Measurements from ENCODE around the gene FCGR3A. TPM values are rescaled to one million over a fixed set of nuclear protein-coding genes. Genes with fewer than 3 reads are reported as not detected.
"Not testable (repeated sequence)": the region's sequence is repeated elsewhere in the genome, so short reads cannot be mapped to it uniquely, and the experiment has no call there.

FCGR3A gene
- total RNA-seq, 1 donor from 2014 or later = not detected

DNA sequence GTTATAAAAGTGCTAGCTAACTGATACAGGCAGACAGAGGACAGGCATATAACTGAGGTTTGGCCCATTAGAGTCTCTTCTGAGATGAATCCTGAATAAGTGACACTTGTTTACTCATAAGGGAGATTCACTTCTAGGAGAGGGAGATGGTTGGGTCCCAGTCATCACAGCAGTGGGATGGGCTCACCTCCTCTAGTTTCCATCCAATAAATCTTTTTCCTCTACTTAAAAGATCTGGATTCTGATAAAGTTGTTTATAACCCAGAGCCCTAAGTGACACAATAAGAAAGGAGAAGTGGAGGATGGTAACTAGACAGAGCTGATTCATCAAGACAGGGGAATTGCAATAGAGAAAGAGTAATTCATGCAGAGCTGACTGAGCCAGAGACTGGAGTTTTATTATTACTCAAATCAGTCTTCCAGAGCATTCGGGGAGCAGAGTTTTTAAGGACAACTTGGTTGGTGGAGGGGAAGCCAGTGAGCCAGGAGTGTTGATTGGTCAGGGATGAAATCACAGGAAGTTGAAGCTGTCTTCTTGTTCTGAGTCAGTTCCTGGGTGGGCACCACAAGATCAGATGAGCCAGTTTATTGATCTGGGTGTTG, 5.3 kb upstream of the FCGR3A start:
- H3K27me3 Mint-ChIP-seq (ENCODE audit: unreplicated experiment); H3K36me3 Mint-ChIP-seq (ENCODE audit: unreplicated experiment); H3K4me1 Mint-ChIP-seq (ENCODE audit: unreplicated experiment); H3K9me3 Mint-ChIP-seq (ENCODE audit: unreplicated experiment); H3K27ac Mint-ChIP-seq (ENCODE audit: unreplicated experiment); DNase-seq (ENCODE audit: extremely low spot score, unreplicated experiment); H3K4me3 Mint-ChIP-seq (ENCODE audit: unreplicated experiment): not testable (repeated sequence)

DNA sequence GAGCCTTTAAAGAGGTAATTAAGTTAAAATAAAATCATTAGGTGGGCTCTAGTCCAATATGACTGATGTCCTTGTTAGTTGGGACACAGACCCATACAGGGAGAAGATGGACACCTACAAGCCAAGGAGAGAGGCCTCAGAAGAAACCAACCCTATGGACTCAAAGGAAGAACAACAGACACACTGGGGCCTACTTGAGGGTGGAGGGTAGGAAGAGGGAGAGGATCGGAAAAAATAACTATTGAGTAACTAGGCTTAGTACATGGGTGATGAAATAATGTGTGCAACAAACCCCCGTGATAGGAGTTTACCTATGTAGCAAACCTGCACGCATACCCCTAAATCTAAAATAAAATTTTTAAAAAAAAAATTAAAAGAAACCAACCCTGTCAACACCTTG, 4.7 kb upstream of the FCGR3A start:
- not testable (repeated sequence) for H3K4me3 Mint-ChIP-seq (ENCODE audit: unreplicated experiment); H3K36me3 Mint-ChIP-seq (ENCODE audit: unreplicated experiment); DNase-seq (ENCODE audit: extremely low spot score, unreplicated experiment); H3K27me3 Mint-ChIP-seq (ENCODE audit: unreplicated experiment); H3K4me1 Mint-ChIP-seq (ENCODE audit: unreplicated experiment); H3K27ac Mint-ChIP-seq (ENCODE audit: unreplicated experiment); H3K9me3 Mint-ChIP-seq (ENCODE audit: unreplicated experiment)

DNA sequence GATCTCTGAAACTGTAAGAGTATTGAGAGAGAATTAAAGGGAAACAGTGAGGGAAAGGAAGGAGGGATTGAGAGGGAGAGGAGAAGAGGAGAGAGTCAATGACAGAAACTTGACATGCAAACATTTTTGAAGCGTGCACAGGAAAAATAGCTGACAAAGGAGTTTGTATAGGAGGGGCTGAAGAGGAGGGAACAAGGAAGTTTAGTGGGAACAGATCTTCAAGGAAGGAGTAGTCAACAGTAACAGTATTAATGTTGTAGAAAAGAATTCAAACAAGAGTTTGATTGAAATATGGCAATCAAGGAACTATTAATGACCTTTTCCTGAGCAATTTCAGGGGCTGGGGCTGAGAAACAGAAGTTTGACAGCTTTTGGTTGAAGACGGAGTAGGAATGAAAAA, 4.0 kb upstream of the FCGR3A start:
- not testable (repeated sequence) for H3K27me3 Mint-ChIP-seq (ENCODE audit: unreplicated experiment); H3K4me3 Mint-ChIP-seq (ENCODE audit: unreplicated experiment); H3K36me3 Mint-ChIP-seq (ENCODE audit: unreplicated experiment); H3K9me3 Mint-ChIP-seq (ENCODE audit: unreplicated experiment); H3K4me1 Mint-ChIP-seq (ENCODE audit: unreplicated experiment); DNase-seq (ENCODE audit: extremely low spot score, unreplicated experiment); H3K27ac Mint-ChIP-seq (ENCODE audit: unreplicated experiment)

- H3K4me1 Mint-ChIP-seq (ENCODE audit: unreplicated experiment); H3K36me3 Mint-ChIP-seq (ENCODE audit: unreplicated experiment); H3K27me3 Mint-ChIP-seq (ENCODE audit: unreplicated experiment); H3K27ac Mint-ChIP-seq (ENCODE audit: unreplicated experiment); H3K9me3 Mint-ChIP-seq (ENCODE audit: unreplicated experiment); H3K4me3 Mint-ChIP-seq (ENCODE audit: unreplicated experiment); DNase-seq (ENCODE audit: extremely low spot score, unreplicated experiment): not testable (repeated sequence)
Observed at GRCh38 chr1:161550942-161551341, 1.3 kb upstream of the FCGR3A start.

GRCh38 chr1:161548749-161549406, 740 bp downstream of the FCGR3A start:
- H3K9me3 Mint-ChIP-seq (ENCODE audit: unreplicated experiment); H3K27ac Mint-ChIP-seq (ENCODE audit: unreplicated experiment); H3K4me1 Mint-ChIP-seq (ENCODE audit: unreplicated experiment); H3K4me3 Mint-ChIP-seq (ENCODE audit: unreplicated experiment); H3K36me3 Mint-ChIP-seq (ENCODE audit: unreplicated experiment); DNase-seq (ENCODE audit: extremely low spot score, unreplicated experiment); H3K27me3 Mint-ChIP-seq (ENCODE audit: unreplicated experiment): not testable (repeated sequence)

- not testable (repeated sequence) for H3K9me3 Mint-ChIP-seq (ENCODE audit: unreplicated experiment); H3K27me3 Mint-ChIP-seq (ENCODE audit: unreplicated experiment); H3K4me3 Mint-ChIP-seq (ENCODE audit: unreplicated experiment); H3K4me1 Mint-ChIP-seq (ENCODE audit: unreplicated experiment); H3K27ac Mint-ChIP-seq (ENCODE audit: unreplicated experiment); H3K36me3 Mint-ChIP-seq (ENCODE audit: unreplicated experiment); DNase-seq (ENCODE audit: extremely low spot score, unreplicated experiment)
Observed at GRCh38 chr1:161547995-161548741, 1.4 kb downstream of the FCGR3A start.

DNA sequence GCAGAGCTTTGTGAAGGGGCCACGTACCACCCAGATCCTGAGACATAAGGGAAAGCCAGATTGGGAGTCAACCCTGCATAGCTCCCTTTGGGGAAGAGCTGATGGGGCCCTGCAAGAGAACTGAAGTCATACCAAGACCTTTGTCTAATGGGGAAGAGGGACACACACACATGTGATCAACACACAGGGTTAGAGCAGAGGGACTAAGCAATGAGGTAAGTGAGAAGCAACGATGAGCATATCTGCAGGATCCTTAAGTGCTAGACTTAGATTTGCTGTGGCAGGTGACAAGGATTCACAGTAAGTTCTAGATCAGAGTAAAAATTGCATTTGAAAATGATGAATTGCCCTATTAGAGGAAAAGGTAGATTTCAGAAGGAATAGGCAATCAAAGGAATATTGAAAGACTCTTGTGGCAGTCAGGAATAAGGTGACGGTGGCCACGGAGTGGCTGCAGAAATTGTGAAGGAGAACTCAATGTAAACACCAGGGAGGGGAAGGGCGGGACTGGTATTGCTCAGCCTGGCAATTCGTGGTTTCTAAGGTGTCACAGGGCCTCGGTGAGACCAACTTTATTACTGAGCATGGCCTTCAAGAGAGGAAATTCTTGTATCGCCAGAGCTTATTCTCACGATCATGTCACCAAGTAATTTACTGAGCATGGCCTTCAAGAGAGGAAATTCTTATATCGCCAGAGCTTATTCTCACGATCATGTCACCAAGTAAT, 4.5 kb downstream of the FCGR3A start:
- not testable (repeated sequence) for H3K27ac Mint-ChIP-seq (ENCODE audit: unreplicated experiment); H3K9me3 Mint-ChIP-seq (ENCODE audit: unreplicated experiment); H3K4me1 Mint-ChIP-seq (ENCODE audit: unreplicated experiment); H3K4me3 Mint-ChIP-seq (ENCODE audit: unreplicated experiment); DNase-seq (ENCODE audit: extremely low spot score, unreplicated experiment); H3K36me3 Mint-ChIP-seq (ENCODE audit: unreplicated experiment)
- peaks cover 10% of the 10 kb centered on the region for H3K27me3 Mint-ChIP-seq (ENCODE audit: unreplicated experiment)

- not testable (repeated sequence) for H3K9me3 Mint-ChIP-seq (ENCODE audit: unreplicated experiment); H3K36me3 Mint-ChIP-seq (ENCODE audit: unreplicated experiment); H3K4me1 Mint-ChIP-seq (ENCODE audit: unreplicated experiment); H3K27ac Mint-ChIP-seq (ENCODE audit: unreplicated experiment); DNase-seq (ENCODE audit: extremely low spot score, unreplicated experiment); H3K4me3 Mint-ChIP-seq (ENCODE audit: unreplicated experiment)
- H3K27me3 Mint-ChIP-seq (ENCODE audit: unreplicated experiment) = peaks cover 13% of the 10 kb centered on the region
Observed at GRCh38 chr1:161543125-161543524, 6.5 kb downstream of the FCGR3A start.

DNA sequence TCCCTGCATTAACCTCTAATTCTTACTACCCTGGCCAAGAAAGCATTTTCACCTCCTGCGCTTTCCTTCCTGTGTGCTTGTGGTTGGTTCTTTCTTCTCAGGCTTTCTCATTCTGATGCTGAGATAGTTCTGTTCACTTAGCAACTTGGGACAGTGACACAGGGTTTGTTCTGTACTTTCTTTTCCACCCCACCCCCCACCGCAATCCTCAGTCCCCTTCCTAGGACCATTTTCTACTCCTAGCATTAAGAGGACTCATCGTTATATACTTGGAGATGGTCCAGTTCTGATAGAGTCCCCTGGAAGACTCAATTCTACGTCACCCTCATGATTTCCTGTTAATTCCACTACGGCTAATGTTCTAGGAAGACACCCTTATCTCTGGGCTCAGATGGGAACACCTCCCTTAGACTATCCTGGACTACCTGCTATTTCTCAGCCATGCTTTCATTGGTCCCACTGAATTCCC, 7.5 kb downstream of the FCGR3A start:
- not testable (repeated sequence) for DNase-seq (ENCODE audit: extremely low spot score, unreplicated experiment); H3K9me3 Mint-ChIP-seq (ENCODE audit: unreplicated experiment); H3K4me3 Mint-ChIP-seq (ENCODE audit: unreplicated experiment); H3K4me1 Mint-ChIP-seq (ENCODE audit: unreplicated experiment); H3K27ac Mint-ChIP-seq (ENCODE audit: unreplicated experiment); H3K36me3 Mint-ChIP-seq (ENCODE audit: unreplicated experiment)
- H3K27me3 Mint-ChIP-seq (ENCODE audit: unreplicated experiment) = peaks cover 13% of the 10 kb centered on the region

GRCh38 chr1:161540570-161540960, 9.1 kb downstream of the FCGR3A start:
- H3K36me3 Mint-ChIP-seq (ENCODE audit: unreplicated experiment); H3K9me3 Mint-ChIP-seq (ENCODE audit: unreplicated experiment); H3K4me1 Mint-ChIP-seq (ENCODE audit: unreplicated experiment); DNase-seq (ENCODE audit: extremely low spot score, unreplicated experiment); H3K27ac Mint-ChIP-seq (ENCODE audit: unreplicated experiment): not testable (repeated sequence)
- H3K4me3 Mint-ChIP-seq (ENCODE audit: unreplicated experiment) = peak overlapping the region; percentile 83
- H3K27me3 Mint-ChIP-seq (ENCODE audit: unreplicated experiment) = peaks cover 18% of the 10 kb centered on the region

GRCh38 chr1:161539731-161540569, 9.7 kb downstream of the FCGR3A start:
- peak; percentile 86 for DNase-seq (ENCODE audit: extremely low spot score, unreplicated experiment)
- Mint-ChIP-seq H3K27me3 (ENCODE audit: unreplicated experiment) (peaks cover 15% of the 10 kb centered on the region), H3K4me3 (ENCODE audit: unreplicated experiment) (peak overlapping the region; percentile 83), H3K27ac (ENCODE audit: unreplicated experiment) (peak overlapping the region; percentile 60)
- not testable (repeated sequence) for H3K36me3 Mint-ChIP-seq (ENCODE audit: unreplicated experiment); H3K4me1 Mint-ChIP-seq (ENCODE audit: unreplicated experiment); H3K9me3 Mint-ChIP-seq (ENCODE audit: unreplicated experiment)

Measured in osteocyte (in vitro differentiated cells).